ENCODE measurements around the gene KDM2A. TPM values are rescaled to one million over a fixed set of nuclear protein-coding genes. Genes with fewer than 3 reads are reported as not detected.

KDM2A gene
- total RNA-seq, 1 experiment from 2014 or later = 65.3 TPM

- ATAC-seq (no peak), DNase-seq (no peak)
- BruUV-seq (replicated peaks) = no TSS peak
- Histone ChIP-seq H3F3A (ENCODE audit: low read length, unreplicated experiment) (no peaks in the 10 kb centered on the region), H3K4me3 (ENCODE audit: low read length) (no peak overlapping the region), H3K9ac (ENCODE audit: low read length) (no peak overlapping the region), H3K4me2 (ENCODE audit: low read length) (no peak overlapping the region), H4K20me1 (ENCODE audit: low read length) (no peaks in the 10 kb centered on the region), H3K9me2 (replicated peaks; ENCODE audit: low read length) (no peaks in the 10 kb centered on the region), H2AFZ (ENCODE audit: low read length) (no peak overlapping the region), H3K36me3 (ENCODE audit: low read depth, low read length) (no peaks in the 10 kb centered on the region), H3K27me3 (ENCODE audit: low read length) (no peaks in the 10 kb centered on the region), H3K9me3 (ENCODE audit: low read length) (no peaks in the 10 kb centered on the region), H3K79me2 (ENCODE audit: low read length) (no peaks in the 10 kb centered on the region), H3K27ac (ENCODE audit: low read length) (no peak overlapping the region), H3K4me1 (ENCODE audit: insufficient read depth, low read length) (no peaks in the 10 kb centered on the region)
- no peak for TF ChIP-seq EZH2phosphoT487 (IDR thresholded peaks at IDR 0.05; ENCODE audit: borderline replicate concordance, low read length)
- TF ChIP-seq EZH2 (IDR thresholded peaks at IDR 0.05; ENCODE audit: low read length, unreplicated experiment) = no peak
- TF ChIP-seq, protein P1, sequence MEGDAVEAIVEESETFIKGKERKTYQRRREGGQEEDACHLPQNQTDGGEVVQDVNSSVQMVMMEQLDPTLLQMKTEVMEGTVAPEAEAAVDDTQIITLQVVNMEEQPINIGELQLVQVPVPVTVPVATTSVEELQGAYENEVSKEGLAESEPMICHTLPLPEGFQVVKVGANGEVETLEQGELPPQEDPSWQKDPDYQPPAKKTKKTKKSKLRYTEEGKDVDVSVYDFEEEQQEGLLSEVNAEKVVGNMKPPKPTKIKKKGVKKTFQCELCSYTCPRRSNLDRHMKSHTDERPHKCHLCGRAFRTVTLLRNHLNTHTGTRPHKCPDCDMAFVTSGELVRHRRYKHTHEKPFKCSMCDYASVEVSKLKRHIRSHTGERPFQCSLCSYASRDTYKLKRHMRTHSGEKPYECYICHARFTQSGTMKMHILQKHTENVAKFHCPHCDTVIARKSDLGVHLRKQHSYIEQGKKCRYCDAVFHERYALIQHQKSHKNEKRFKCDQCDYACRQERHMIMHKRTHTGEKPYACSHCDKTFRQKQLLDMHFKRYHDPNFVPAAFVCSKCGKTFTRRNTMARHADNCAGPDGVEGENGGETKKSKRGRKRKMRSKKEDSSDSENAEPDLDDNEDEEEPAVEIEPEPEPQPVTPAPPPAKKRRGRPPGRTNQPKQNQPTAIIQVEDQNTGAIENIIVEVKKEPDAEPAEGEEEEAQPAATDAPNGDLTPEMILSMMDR (conservative IDR thresholded peaks at IDR 0.05; ENCODE audit: low read depth, low read length) = no peak
- POLR2A ChIA-PET (ENCODE audit: unreplicated experiment) = no interaction called here
- CTCF ChIA-PET = no interaction called here
- intact Hi-C loops (cut with micrococcal nuclease) = no loop called here
Observed at GRCh38 chr11:67102664-67103063, 16.4 kb upstream of the KDM2A start.

DNA sequence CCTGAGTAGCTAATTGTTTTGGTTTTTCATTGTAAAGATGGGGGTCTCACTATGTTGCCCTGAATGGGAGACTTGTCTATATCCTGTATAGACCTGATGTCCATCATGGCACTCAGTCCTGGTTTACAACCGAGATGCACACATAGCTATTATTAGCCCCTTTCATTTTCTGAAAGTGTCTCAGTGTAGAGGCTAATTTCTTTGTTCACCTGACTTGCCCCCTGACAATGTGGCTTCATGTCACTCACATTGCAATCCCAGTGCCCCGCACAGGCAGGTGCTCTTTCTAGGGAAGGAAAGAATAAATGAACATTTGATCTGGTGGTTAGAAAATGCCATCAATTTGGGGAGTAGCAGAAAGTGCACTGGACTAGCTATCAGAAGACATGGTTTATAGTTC is 13.1 kb upstream of the KDM2A start:
- Histone ChIP-seq H3K79me2 (ENCODE audit: low read length) (no peaks in the 10 kb centered on the region), H3K4me3 (ENCODE audit: low read length) (no peak overlapping the region), H3K4me1 (ENCODE audit: insufficient read depth, low read length) (no peaks in the 10 kb centered on the region), H3K27me3 (ENCODE audit: low read length) (no peaks in the 10 kb centered on the region), H3K9me2 (replicated peaks; ENCODE audit: low read length) (no peaks in the 10 kb centered on the region), H3K9me3 (ENCODE audit: low read length) (no peaks in the 10 kb centered on the region), H3F3A (ENCODE audit: low read length, unreplicated experiment) (no peaks in the 10 kb centered on the region), H3K27ac (ENCODE audit: low read length) (no peak overlapping the region), H3K36me3 (ENCODE audit: low read depth, low read length) (no peaks in the 10 kb centered on the region), H2AFZ (ENCODE audit: low read length) (no peak overlapping the region), H3K4me2 (ENCODE audit: low read length) (no peak overlapping the region), H3K9ac (ENCODE audit: low read length) (no peak overlapping the region), H4K20me1 (ENCODE audit: low read length) (no peaks in the 10 kb centered on the region)
- POLR2A ChIA-PET (ENCODE audit: unreplicated experiment) = interaction anchor here (0.7 kb wide), 1 partner anchor 201 kb away, joined by 3 read pairs; no protein-coding TSS in a partner anchor
- DNase-seq = no peak
- no TSS peak for BruUV-seq (replicated peaks)
- TF ChIP-seq EZH2 (IDR thresholded peaks at IDR 0.05; ENCODE audit: low read length, unreplicated experiment) = no peak
- ATAC-seq = no peak
- CTCF ChIA-PET = no interaction called here
- intact Hi-C loops (cut with micrococcal nuclease) = no loop called here

DNA sequence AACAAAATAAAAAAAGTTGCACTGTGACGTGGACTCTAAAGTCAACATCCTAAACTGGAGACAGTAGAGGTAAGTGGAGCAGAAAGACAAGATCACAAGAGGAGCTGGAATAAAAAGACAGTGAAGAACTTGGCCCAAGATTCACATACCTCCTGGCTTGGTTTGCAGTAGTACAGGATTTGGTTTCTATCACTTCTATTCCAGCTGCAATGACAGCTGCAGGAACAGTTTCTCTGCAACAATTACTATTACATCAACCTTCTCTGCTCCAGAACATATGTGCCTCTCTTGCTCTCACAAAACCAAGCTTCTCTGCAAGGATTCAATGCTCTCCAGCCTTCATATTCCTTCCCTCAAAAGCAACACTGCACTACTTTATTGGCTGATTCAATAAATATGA is 7.8 kb upstream of the KDM2A start:
- ATAC-seq = peak; percentile 11; the same call in 1 of the 2 replicates
- no peaks in the 10 kb centered on the region for H4K20me1 ChIP-seq (ENCODE audit: low read length)
- no peaks in the 10 kb centered on the region for H3F3A ChIP-seq (ENCODE audit: low read length, unreplicated experiment)
- H3K36me3 ChIP-seq (ENCODE audit: low read depth, low read length) = no peaks in the 10 kb centered on the region
- ChIA-PET POLR2A (ENCODE audit: unreplicated experiment) (no interaction called here), CTCF (interaction anchor here (0.6 kb wide), 1 partner anchor 150 kb away, joined by 5 read pairs; no protein-coding TSS in a partner anchor)
- H3K4me3 ChIP-seq (ENCODE audit: low read length) = no peak overlapping the region
- no peak overlapping the region for H2AFZ ChIP-seq (ENCODE audit: low read length)
- H3K79me2 ChIP-seq (ENCODE audit: low read length) = no peaks in the 10 kb centered on the region
- no peaks in the 10 kb centered on the region for H3K27me3 ChIP-seq (ENCODE audit: low read length)
- H3K4me1 ChIP-seq (ENCODE audit: insufficient read depth, low read length) = no peaks in the 10 kb centered on the region
- no peak overlapping the region for H3K9ac ChIP-seq (ENCODE audit: low read length)
- intact Hi-C loops (cut with micrococcal nuclease) = no loop called here
- no peak for DNase-seq
- no peak overlapping the region for H3K4me2 ChIP-seq (ENCODE audit: low read length)
- no peak for TF ChIP-seq EZH2 (IDR thresholded peaks at IDR 0.05; ENCODE audit: low read length, unreplicated experiment)
- TF ChIP-seq, protein P1 (conservative IDR thresholded peaks at IDR 0.05; ENCODE audit: low read depth, low read length) = no peak
- no peak for TF ChIP-seq EZH2phosphoT487 (IDR thresholded peaks at IDR 0.05; ENCODE audit: borderline replicate concordance, low read length)
- H3K9me2 ChIP-seq (replicated peaks; ENCODE audit: low read length) = no peaks in the 10 kb centered on the region
- no TSS peak for BruUV-seq (replicated peaks)
- H3K9me3 ChIP-seq (ENCODE audit: low read length) = no peaks in the 10 kb centered on the region
- H3K27ac ChIP-seq (ENCODE audit: low read length) = no peak overlapping the region
